Endodermal cell (in vitro differentiated cells): ENCODE measurements around the gene CROCC2. TPM values are rescaled to one million over a fixed set of nuclear protein-coding genes. Genes with fewer than 3 reads are reported as not detected.

Experiments
- DNase-seq: peaks from one replicate; pipeline ENCODE4 v3.0.0-alpha.2; 2017
- H3K27ac ChIP-seq: 2 replicates; pipeline ENCODE4 v1.5.1; 2013; ENCODE audit warnings: mild to moderate bottlenecking, low read depth, low read length, moderate library complexity
- H3K27me3 ChIP-seq: 2 replicates; pipeline ENCODE4 v1.6.1; 2013; ENCODE audit warnings: mild to moderate bottlenecking, low read length, moderate library complexity; ENCODE audit not compliant: insufficient read depth, control insufficient read depth, poor library complexity, severe bottlenecking
- H3K36me3 ChIP-seq: 2 replicates; pipeline ENCODE4 v1.7.0; 2013; ENCODE audit warnings: mild to moderate bottlenecking, low read length, moderate library complexity; ENCODE audit not compliant: control insufficient read depth, insufficient read depth
- H3K4me1 ChIP-seq: one replicate; pipeline ENCODE4 v1.7.0; 2013; ENCODE audit warnings: low read length; ENCODE audit not compliant: control insufficient read depth, insufficient read depth
- H3K4me3 ChIP-seq: 2 replicates; pipeline ENCODE4 v1.5.1; 2013; ENCODE audit warnings: mild to moderate bottlenecking, low read length, moderate library complexity
- H3K9ac ChIP-seq: 2 replicates; pipeline ENCODE4 v1.6.1; 2013; ENCODE audit warnings: mild to moderate bottlenecking, low read length, moderate library complexity; ENCODE audit not compliant: poor library complexity, severe bottlenecking; ENCODE audit errors: extremely low read depth
- H3K9me3 ChIP-seq: 2 replicates; pipeline ENCODE4 v1.6.1; 2013; ENCODE audit warnings: mild to moderate bottlenecking, low read length, moderate library complexity; ENCODE audit not compliant: control insufficient read depth
- H3K27ac Mint-ChIP-seq: 2 replicates; pipeline ENCODE4 v1.8.0; 2020; ENCODE audit warnings: mixed read lengths
- H3K27me3 Mint-ChIP-seq: 2 replicates; pipeline ENCODE4 v1.8.0; 2021; ENCODE audit warnings: mild to moderate bottlenecking, mixed read lengths; ENCODE audit not compliant: insufficient read depth
- H3K36me3 Mint-ChIP-seq: 2 replicates; pipeline ENCODE4 v1.8.0; 2020; ENCODE audit warnings: low read depth, mixed read lengths
- H3K4me1 Mint-ChIP-seq: 2 replicates; pipeline ENCODE4 v1.8.0; 2020; ENCODE audit warnings: mixed read lengths
- H3K4me3 Mint-ChIP-seq: 2 replicates; pipeline ENCODE4 v1.8.0; 2020; ENCODE audit warnings: mild to moderate bottlenecking, moderate library complexity, mixed read lengths
- H3K9me3 Mint-ChIP-seq: 2 replicates; pipeline ENCODE4 v1.8.0; 2020; ENCODE audit warnings: mild to moderate bottlenecking, mixed read lengths
- WGBS, 2 experiments: methylation state at CpG; one replicate each; pipeline versions ENCODE4 v1.1.5 to v1.1.7; 2013; ENCODE audit warnings: missing lambda C conversion rate in 2 of 2, mixed read lengths in 1 of 2; ENCODE audit not compliant: insufficient coverage in 1 of 2, insufficient read length in 1 of 2; 5-methylcytosine and 5-hydroxymethylcytosine counted together
- total RNA-seq, 2 donors: library from RNA; stranded (reverse); fragmentation: NEBNext Ultra II Directional in 1 of 2; extraction: Animal tissue kit (Norgen Biotek cat#: 25700) in 1 of 2; gene quantifications; 2 replicates in 1 of 2; 3 replicates in 1 of 2; pipeline ENCODE4 v1.2.1, GENCODE V29; 2021
- TF ChIP-seq, protein P1 (sequence below): fragments of 200-600 bp; sonication (generic); conservative IDR thresholded peaks from 2 replicates; pipeline ENCODE4 v1.5.0; 2021; ENCODE audit warnings: antibody characterized with exemption, mild to moderate bottlenecking

CROCC2 gene
- total RNA-seq, 2 donors from 2014 or later = not detected

DNA sequence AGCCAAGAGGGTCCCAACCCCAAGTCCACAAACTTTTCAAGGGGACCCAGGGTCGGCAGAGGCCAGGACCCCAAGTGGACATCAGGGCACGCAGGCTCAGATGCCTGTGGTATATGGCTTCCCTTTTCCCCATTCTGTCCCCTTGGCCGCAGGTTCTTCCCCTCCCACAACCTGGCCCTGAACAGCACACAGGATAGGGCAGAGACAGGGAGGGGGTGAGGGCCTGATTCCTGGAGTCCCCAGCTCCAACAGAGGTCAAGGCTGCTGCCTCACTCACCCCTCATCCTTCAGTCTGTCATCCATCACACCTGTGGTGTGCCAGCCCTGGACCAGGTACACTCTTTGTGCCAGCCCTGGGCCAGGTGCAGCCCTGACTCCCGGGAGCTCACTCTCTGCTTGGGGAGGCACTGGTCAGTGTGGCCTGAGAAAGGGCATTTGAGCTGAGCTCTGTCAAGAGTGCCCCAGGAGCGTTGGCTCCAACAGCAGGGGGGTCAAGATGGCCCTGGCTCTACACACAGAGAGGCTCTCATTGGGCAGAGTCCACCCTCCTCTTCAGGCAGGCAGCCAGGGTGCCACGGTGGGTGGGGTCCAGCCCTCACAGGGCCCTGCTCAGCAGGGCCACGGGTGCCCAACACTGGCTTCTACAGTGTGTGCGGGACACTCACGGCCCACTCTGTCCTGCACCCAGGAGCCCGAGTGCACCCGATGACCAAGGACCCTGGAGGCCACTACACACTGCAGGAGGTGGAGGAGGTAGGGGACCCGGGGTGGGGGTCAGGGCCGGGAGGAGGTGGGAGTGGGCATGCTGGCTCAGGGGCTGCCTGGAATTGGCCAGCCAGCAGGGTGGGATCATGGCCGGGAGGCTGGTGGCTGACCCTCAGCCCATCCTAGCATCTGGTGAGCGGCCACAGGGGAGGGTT is 35.9 kb upstream of the CROCC2 start:
- no peaks in the 10 kb centered on the region for H3K9me3 ChIP-seq
- no peak overlapping the region for H3K4me3 ChIP-seq
- no peaks in the 10 kb centered on the region for H3K9me3 Mint-ChIP-seq
- TF ChIP-seq, protein P1, sequence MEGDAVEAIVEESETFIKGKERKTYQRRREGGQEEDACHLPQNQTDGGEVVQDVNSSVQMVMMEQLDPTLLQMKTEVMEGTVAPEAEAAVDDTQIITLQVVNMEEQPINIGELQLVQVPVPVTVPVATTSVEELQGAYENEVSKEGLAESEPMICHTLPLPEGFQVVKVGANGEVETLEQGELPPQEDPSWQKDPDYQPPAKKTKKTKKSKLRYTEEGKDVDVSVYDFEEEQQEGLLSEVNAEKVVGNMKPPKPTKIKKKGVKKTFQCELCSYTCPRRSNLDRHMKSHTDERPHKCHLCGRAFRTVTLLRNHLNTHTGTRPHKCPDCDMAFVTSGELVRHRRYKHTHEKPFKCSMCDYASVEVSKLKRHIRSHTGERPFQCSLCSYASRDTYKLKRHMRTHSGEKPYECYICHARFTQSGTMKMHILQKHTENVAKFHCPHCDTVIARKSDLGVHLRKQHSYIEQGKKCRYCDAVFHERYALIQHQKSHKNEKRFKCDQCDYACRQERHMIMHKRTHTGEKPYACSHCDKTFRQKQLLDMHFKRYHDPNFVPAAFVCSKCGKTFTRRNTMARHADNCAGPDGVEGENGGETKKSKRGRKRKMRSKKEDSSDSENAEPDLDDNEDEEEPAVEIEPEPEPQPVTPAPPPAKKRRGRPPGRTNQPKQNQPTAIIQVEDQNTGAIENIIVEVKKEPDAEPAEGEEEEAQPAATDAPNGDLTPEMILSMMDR = no peak
- DNase-seq = no peak
- no peak overlapping the region for H3K27ac ChIP-seq
- peaks cover 7% of the 10 kb centered on the region for H3K4me1 Mint-ChIP-seq
- H3K36me3 Mint-ChIP-seq = no peaks in the 10 kb centered on the region
- H3K27me3 Mint-ChIP-seq = no peaks in the 10 kb centered on the region
- H3K4me1 ChIP-seq = peaks cover 3% of the 10 kb centered on the region
- H3K27me3 ChIP-seq = no peaks in the 10 kb centered on the region
- no peaks in the 10 kb centered on the region for H3K36me3 ChIP-seq
- no peak overlapping the region for H3K9ac ChIP-seq
- H3K4me3 Mint-ChIP-seq = no peak overlapping the region
- 92 to 96% methylated on average over 5 to 15 of the region's 15 CpGs for WGBS, 2 experiments
- no peak overlapping the region for H3K27ac Mint-ChIP-seq

DNA sequence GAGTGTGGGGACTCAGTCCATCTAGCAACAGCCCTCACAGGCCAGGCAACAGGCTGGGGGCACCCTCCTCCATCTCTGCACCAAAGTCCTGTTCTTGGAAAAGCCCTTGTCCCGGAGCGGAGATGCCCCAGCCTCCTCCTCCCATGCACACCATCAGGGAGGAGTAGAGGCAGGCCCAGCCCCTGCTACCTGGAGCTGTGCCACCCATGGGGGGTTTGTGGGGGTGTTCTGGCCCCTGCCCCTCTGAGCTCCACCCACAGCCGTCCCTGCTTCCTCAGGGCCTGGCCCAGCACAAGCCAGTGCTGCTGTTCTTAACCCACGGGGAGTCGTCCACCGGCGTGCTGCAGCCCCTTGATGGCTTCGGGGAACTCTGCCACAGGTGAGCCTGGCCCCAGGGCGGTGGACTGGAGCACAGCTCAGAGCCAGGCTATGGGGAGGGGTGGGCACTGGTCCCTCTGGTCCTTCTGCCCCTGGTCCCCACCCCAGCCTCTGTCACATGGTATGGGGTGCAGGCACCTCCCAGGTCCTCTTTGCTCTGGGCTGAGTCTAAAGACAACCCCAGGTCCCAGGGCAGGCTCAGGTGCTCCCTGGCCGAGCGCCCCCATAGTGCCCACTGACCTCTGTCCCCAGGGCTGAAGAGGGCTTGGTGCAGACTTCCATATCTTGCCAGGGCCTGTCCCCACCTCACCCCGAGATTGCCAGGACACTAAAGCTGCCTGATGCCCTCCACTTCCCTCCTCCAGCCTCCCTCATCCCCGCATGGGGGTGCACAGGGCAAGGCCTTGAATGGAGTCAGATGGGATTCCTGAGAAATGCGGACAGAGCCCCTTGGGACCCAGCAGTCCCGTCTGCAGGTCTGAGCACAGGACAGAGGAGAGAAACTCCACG is 34.8 kb upstream of the CROCC2 start:
- no peak overlapping the region for H3K4me3 ChIP-seq
- Mint-ChIP-seq H3K9me3 (no peaks in the 10 kb centered on the region), H3K4me3 (no peak overlapping the region), H3K36me3 (no peaks in the 10 kb centered on the region), H3K27me3 (no peaks in the 10 kb centered on the region), H3K4me1 (peaks cover 7% of the 10 kb centered on the region), H3K27ac (no peak overlapping the region)
- H3K9me3 ChIP-seq = no peaks in the 10 kb centered on the region
- DNase-seq = no peak
- H3K36me3 ChIP-seq = no peaks in the 10 kb centered on the region
- no peaks in the 10 kb centered on the region for H3K27me3 ChIP-seq
- WGBS, 2 experiments = 84 to 92% methylated on average over 5 to 16 of the region's 16 CpGs
- no peak overlapping the region for H3K27ac ChIP-seq
- peaks cover 3% of the 10 kb centered on the region for H3K4me1 ChIP-seq
- H3K9ac ChIP-seq = no peak overlapping the region
- TF ChIP-seq, protein P1 = no peak

DNA sequence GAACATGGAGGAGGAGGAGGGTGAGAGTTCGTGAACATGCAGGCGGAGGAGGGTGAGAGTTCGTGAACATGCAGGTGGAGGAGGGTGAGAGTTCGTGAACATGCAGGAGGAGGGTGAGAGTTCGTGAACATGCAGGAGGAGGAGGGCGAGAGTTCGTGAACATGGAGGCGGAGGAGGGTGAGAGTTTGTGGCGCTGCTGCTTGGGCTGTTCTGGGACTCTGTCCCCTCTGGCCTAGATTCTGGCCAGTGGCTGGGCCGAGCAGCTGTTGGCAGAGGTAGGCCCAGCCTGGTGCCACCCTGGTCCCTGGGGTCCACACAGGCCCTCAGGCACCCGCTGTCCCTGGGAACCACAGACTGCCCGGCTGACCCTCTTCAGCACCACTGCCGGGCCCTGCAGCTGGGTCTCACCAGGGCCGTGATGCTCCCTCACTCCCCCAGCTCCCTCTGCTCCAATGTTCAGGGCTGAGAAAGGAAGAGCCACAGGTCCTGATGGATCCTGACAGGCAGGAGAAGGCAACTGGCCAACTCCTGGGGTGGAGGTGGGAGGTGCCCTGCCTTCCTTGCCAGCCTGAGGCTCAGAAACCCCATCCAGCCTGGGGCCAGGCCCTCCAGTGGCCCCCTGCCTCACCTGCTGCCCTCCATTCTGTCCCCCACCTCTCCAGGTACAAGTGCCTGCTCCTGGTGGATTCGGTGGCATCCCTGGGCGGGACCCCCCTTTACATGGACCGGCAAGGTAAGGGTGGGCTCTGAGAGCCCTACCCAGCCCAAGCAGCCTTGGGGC is 33.6 kb upstream of the CROCC2 start:
- Histone ChIP-seq H3K9me3 (no peaks in the 10 kb centered on the region), H3K9ac (no peak overlapping the region), H3K27ac (no peak overlapping the region), H3K4me1 (peaks cover 3% of the 10 kb centered on the region), H3K27me3 (no peaks in the 10 kb centered on the region), H3K4me3 (no peak overlapping the region), H3K36me3 (no peaks in the 10 kb centered on the region)
- no peak for DNase-seq
- H3K27me3 Mint-ChIP-seq = no peaks in the 10 kb centered on the region
- no peak overlapping the region for H3K4me3 Mint-ChIP-seq
- TF ChIP-seq, protein P1 = no peak
- 93 to 94% methylated on average over 13 to 17 of the region's 17 CpGs for WGBS, 2 experiments
- no peak overlapping the region for H3K27ac Mint-ChIP-seq
- no peaks in the 10 kb centered on the region for H3K9me3 Mint-ChIP-seq
- H3K36me3 Mint-ChIP-seq = no peaks in the 10 kb centered on the region
- H3K4me1 Mint-ChIP-seq = peaks cover 7% of the 10 kb centered on the region
